KMS-11 (cell line): ENCODE results near the gene HELZ.
"Not testable (repeated sequence)": the region's sequence is repeated elsewhere in the genome, so short reads cannot be mapped to it uniquely, and the experiment has no call there.

Experiments
- H2AFZ ChIP-seq: fragments of 200-600 bp; sonication (generic); 2 replicates; pipeline ENCODE4 v1.6.1; 2016; ENCODE audit warnings: antibody characterized with exemption, mixed run types, low read depth
- H3K27ac ChIP-seq: fragments of 200-600 bp; sonication (generic); 2 replicates; pipeline ENCODE4 v1.6.1; 2016; ENCODE audit warnings: mild to moderate bottlenecking, mixed run types
- H3K27me3 ChIP-seq: fragments of 200-600 bp; sonication (generic); 2 replicates; pipeline ENCODE4 v1.6.1; 2017; ENCODE audit warnings: mild to moderate bottlenecking, low read depth, mixed run types, moderate library complexity; ENCODE audit not compliant: insufficient read depth
- H3K36me3 ChIP-seq: fragments of 200-600 bp; sonication (generic); 2 replicates; pipeline ENCODE4 v1.6.1; 2017; ENCODE audit warnings: mild to moderate bottlenecking, mixed run types; ENCODE audit not compliant: insufficient read depth
- H3K4me1 ChIP-seq: fragments of 200-600 bp; sonication (generic); 2 replicates; pipeline ENCODE4 v1.6.1; 2016; ENCODE audit warnings: mild to moderate bottlenecking, low read depth, mixed run types; ENCODE audit not compliant: poor library complexity, severe bottlenecking
- H3K4me2 ChIP-seq: fragments of 200-600 bp; sonication (generic); 2 replicates; pipeline ENCODE4 v1.7.0; 2016; ENCODE audit warnings: mild to moderate bottlenecking, mixed run types
- H3K4me3 ChIP-seq: fragments of 200-600 bp; sonication (generic); IDR thresholded peaks from 2 replicates; pipeline ENCODE4 v1.6.1; 2017; ENCODE audit warnings: low read depth, low read length, mixed read lengths; ENCODE audit not compliant: insufficient read depth
- H3K79me2 ChIP-seq: fragments of 200-600 bp; sonication (generic); 2 replicates; pipeline ENCODE4 v1.6.1; 2016; ENCODE audit warnings: low read depth, mixed run types; ENCODE audit not compliant: insufficient read depth
- H3K9ac ChIP-seq: fragments of 200-600 bp; sonication (generic); 2 replicates; pipeline ENCODE4 v1.6.1; 2016; ENCODE audit warnings: mild to moderate bottlenecking, mixed run types
- H4K20me1 ChIP-seq: fragments of 200-600 bp; sonication (generic); 2 replicates; pipeline ENCODE4 v1.6.1; 2016; ENCODE audit warnings: mild to moderate bottlenecking, mixed run types; ENCODE audit not compliant: insufficient read depth
- TF ChIP-seq, protein P1 (sequence below): fragments of 200-600 bp; sonication (generic); conservative IDR thresholded peaks from 2 replicates; pipeline ENCODE4 v1.6.1; 2017; ENCODE audit warnings: low read depth, mild to moderate bottlenecking, antibody characterized with exemption, low read length, moderate library complexity, mixed read lengths

HELZ gene

DNA sequence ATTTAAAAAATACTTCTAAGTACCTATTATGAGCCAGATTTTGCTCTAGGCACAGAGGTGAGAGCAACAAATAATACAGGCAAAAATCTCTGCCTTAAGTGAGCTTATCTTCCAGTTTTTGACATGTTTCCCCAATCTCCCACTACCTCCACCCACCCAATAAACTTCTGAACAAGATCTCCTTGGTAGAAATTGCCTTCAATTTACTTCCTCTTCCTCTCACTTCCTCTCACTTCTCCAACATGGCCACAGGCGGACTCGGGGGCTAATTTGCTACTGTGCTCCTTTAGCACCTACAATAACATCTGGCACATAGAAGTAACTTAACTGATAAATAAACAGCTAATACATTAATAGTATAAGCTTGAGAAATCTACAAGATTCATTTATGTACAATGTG is 118.0 kb downstream of the HELZ start:
- Histone ChIP-seq H2AFZ (no peak overlapping the region), H3K4me1 (no peaks in the 10 kb centered on the region), H4K20me1 (no peaks in the 10 kb centered on the region), H3K9ac (no peak overlapping the region), H3K27me3 (no peaks in the 10 kb centered on the region), H3K36me3 (no peaks in the 10 kb centered on the region; the same call in 1 of the 2 replicates), H3K79me2 (no peaks in the 10 kb centered on the region), H3K4me2 (no peak overlapping the region), H3K4me3 (no peak overlapping the region), H3K27ac (no peak overlapping the region)
- TF ChIP-seq, protein P1, sequence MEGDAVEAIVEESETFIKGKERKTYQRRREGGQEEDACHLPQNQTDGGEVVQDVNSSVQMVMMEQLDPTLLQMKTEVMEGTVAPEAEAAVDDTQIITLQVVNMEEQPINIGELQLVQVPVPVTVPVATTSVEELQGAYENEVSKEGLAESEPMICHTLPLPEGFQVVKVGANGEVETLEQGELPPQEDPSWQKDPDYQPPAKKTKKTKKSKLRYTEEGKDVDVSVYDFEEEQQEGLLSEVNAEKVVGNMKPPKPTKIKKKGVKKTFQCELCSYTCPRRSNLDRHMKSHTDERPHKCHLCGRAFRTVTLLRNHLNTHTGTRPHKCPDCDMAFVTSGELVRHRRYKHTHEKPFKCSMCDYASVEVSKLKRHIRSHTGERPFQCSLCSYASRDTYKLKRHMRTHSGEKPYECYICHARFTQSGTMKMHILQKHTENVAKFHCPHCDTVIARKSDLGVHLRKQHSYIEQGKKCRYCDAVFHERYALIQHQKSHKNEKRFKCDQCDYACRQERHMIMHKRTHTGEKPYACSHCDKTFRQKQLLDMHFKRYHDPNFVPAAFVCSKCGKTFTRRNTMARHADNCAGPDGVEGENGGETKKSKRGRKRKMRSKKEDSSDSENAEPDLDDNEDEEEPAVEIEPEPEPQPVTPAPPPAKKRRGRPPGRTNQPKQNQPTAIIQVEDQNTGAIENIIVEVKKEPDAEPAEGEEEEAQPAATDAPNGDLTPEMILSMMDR, result no peak

- not testable (repeated sequence) for H4K20me1 ChIP-seq, H2AFZ ChIP-seq, H3K4me1 ChIP-seq, H3K27ac ChIP-seq, H3K36me3 ChIP-seq, H3K27me3 ChIP-seq, H3K79me2 ChIP-seq, H3K9ac ChIP-seq, H3K4me2 ChIP-seq, H3K4me3 ChIP-seq
Measured at GRCh38 chr17:67126543-67126942, 118.5 kb downstream of the HELZ start.

DNA sequence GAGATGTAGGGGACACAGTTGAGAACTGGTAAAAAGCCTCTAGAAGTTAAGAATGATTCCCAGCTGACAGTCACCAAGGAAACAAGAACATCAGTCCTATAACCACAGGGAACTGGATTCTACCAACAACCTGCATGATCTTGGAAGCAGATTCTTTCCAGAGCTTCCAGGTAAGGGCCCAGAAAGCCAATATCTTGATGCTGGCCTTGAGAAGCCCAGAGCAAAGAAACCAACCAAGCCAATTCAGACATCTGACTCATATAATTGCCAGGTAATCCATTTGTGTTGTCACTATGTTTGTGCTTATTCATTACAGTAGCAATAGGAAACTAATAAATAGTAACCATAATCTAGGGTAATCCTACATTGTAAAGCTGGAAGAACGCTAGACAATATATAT is 119.1 kb downstream of the HELZ start:
- TF ChIP-seq, protein P1, result no peak
- Histone ChIP-seq H3K79me2 (no peaks in the 10 kb centered on the region), H3K4me3 (no peak overlapping the region), H2AFZ (no peak overlapping the region), H3K36me3 (no peaks in the 10 kb centered on the region; the same call in 1 of the 2 replicates), H3K4me1 (no peaks in the 10 kb centered on the region), H4K20me1 (no peaks in the 10 kb centered on the region), H3K9ac (no peak overlapping the region), H3K4me2 (no peak overlapping the region), H3K27me3 (no peaks in the 10 kb centered on the region), H3K27ac (no peak overlapping the region)

DNA sequence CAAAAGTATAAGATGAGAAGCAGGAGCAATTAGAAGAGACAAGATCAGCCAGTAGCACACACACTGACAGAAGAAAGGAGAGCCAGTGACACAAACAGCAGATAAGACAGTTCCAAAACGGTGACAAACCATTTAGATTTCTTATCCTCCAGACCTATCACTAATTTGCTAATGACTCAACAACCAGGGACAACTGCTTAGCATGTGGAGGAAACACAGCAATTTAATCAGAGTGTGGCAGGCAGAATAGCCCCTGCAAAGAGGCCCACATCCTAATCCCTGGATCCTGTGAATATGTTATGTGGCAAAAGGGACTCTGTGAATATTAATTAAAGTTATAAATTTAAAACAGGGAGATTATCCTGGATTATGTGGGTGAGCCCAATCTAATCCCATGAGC is 119.6 kb downstream of the HELZ start:
- Histone ChIP-seq H3K27me3 (no peaks in the 10 kb centered on the region), H3K4me1 (no peaks in the 10 kb centered on the region), H2AFZ (no peak overlapping the region), H3K4me2 (no peak overlapping the region), H3K27ac (no peak overlapping the region), H3K9ac (no peak overlapping the region), H4K20me1 (no peaks in the 10 kb centered on the region), H3K79me2 (no peaks in the 10 kb centered on the region), H3K36me3 (no peaks in the 10 kb centered on the region; the same call in 1 of the 2 replicates), H3K4me3 (no peak overlapping the region)
- TF ChIP-seq, protein P1, result no peak

DNA sequence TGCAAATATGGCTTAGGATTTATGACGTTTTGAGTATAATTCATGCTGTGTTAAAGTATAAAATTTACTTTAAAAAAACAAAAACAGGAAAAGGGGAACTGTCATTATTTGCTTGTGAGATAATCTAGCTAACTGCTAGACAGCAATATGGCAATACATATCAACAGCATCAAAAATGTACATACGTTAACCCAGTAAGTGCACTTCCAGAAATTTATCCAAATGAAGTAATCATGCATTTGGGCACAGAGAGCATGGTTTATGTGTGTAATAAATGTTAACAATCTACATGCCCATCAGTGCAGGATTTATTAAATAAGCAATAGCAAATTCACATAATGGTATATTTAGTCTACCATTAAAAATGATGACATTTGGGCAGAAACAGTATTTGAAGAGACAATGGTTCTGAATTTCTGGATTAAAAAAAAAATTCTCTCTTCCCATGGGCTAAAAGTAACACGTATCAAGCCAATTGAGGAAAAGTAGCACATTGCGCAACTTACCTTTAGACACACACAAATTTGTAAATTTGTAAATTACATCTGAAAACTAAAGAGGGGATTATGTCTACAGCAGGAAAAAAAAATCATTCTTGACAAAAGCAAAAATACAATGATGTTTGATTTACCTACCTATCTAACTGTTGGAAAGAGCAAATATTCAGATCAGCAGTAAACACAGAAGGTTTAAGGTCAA is 120.4 kb downstream of the HELZ start:
- H3K79me2 ChIP-seq, result no peaks in the 10 kb centered on the region
- TF ChIP-seq, protein P1, result no peak
- no peak overlapping the region for H3K9ac ChIP-seq
- H3K4me1 ChIP-seq, result no peaks in the 10 kb centered on the region
- no peak overlapping the region for H3K4me3 ChIP-seq
- H3K36me3 ChIP-seq, result no peaks in the 10 kb centered on the region; the same call in 1 of the 2 replicates
- no peak overlapping the region for H2AFZ ChIP-seq
- no peak overlapping the region for H3K27ac ChIP-seq
- no peak overlapping the region for H3K4me2 ChIP-seq
- H4K20me1 ChIP-seq, result no peaks in the 10 kb centered on the region
- H3K27me3 ChIP-seq, result no peaks in the 10 kb centered on the region
